ENCODE data around the gene MYH7.
"Not testable (repeated sequence)": the region's sequence is repeated elsewhere in the genome, so short reads cannot be mapped to it uniquely, and the experiment has no call there.

The MYH7 gene

GRCh38 chr14:23402296-23403138 is 32.9 kb downstream of the MYH7 start:
- Mint-ChIP-seq H3K9me3 (no peaks in the 10 kb centered on the region), H3K27ac (no peak overlapping the region), H3K4me1 (ENCODE audit: low read depth) (peaks cover 15% of the 10 kb centered on the region), H3K4me3 (no peak overlapping the region), H3K27me3 (no peaks in the 10 kb centered on the region), H3K36me3 (ENCODE audit: low read depth) (no peaks in the 10 kb centered on the region)
- intact Hi-C loops (cut with micrococcal nuclease) = no loop called here

GRCh38 chr14:23401291-23401690 is 34.2 kb downstream of the MYH7 start:
- Mint-ChIP-seq H3K9me3 (no peaks in the 10 kb centered on the region), H3K27ac (no peak overlapping the region), H3K4me1 (ENCODE audit: low read depth) (peaks cover 15% of the 10 kb centered on the region), H3K36me3 (ENCODE audit: low read depth) (no peaks in the 10 kb centered on the region), H3K27me3 (no peaks in the 10 kb centered on the region), H3K4me3 (no peak overlapping the region)
- intact Hi-C loops (cut with micrococcal nuclease) = no loop called here

GRCh38 chr14:23400496-23401149 is 34.8 kb downstream of the MYH7 start:
- intact Hi-C loops (cut with micrococcal nuclease); H3K36me3 Mint-ChIP-seq (ENCODE audit: low read depth); H3K27ac Mint-ChIP-seq; H3K27me3 Mint-ChIP-seq; H3K9me3 Mint-ChIP-seq; H3K4me3 Mint-ChIP-seq: not testable (repeated sequence)
- H3K4me1 Mint-ChIP-seq (ENCODE audit: low read depth) = peaks cover 15% of the 10 kb centered on the region

GRCh38 chr14:23399591-23399990 is 35.9 kb downstream of the MYH7 start:
- no peak overlapping the region for H3K27ac Mint-ChIP-seq
- intact Hi-C loops (cut with micrococcal nuclease) = no loop called here
- H3K9me3 Mint-ChIP-seq = no peaks in the 10 kb centered on the region
- H3K27me3 Mint-ChIP-seq = no peaks in the 10 kb centered on the region
- no peaks in the 10 kb centered on the region for H3K36me3 Mint-ChIP-seq (ENCODE audit: low read depth)
- H3K4me3 Mint-ChIP-seq = no peak overlapping the region
- peaks cover 15% of the 10 kb centered on the region for H3K4me1 Mint-ChIP-seq (ENCODE audit: low read depth)

- Mint-ChIP-seq H3K4me3 (no peak overlapping the region), H3K4me1 (ENCODE audit: low read depth) (peaks cover 15% of the 10 kb centered on the region), H3K27me3 (no peaks in the 10 kb centered on the region), H3K36me3 (ENCODE audit: low read depth) (no peaks in the 10 kb centered on the region), H3K9me3 (no peaks in the 10 kb centered on the region), H3K27ac (no peak overlapping the region)
- intact Hi-C loops (cut with micrococcal nuclease) = no loop called here
Observed at GRCh38 chr14:23399136-23399535, 36.3 kb downstream of the MYH7 start.

GRCh38 chr14:23398348-23398747 is 37.1 kb downstream of the MYH7 start:
- intact Hi-C loops (cut with micrococcal nuclease) = no loop called here
- Mint-ChIP-seq H3K27me3 (peaks cover 2% of the 10 kb centered on the region), H3K27ac (no peak overlapping the region), H3K4me1 (ENCODE audit: low read depth) (peaks cover 15% of the 10 kb centered on the region), H3K4me3 (no peak overlapping the region), H3K9me3 (no peaks in the 10 kb centered on the region), H3K36me3 (ENCODE audit: low read depth) (no peaks in the 10 kb centered on the region)

GRCh38 chr14:23396781-23397407 is 38.6 kb downstream of the MYH7 start:
- peaks cover 5% of the 10 kb centered on the region for H3K4me1 Mint-ChIP-seq (ENCODE audit: low read depth)

GRCh38 chr14:23396126-23396525 is 39.3 kb downstream of the MYH7 start:
- Mint-ChIP-seq H3K4me3 (no peak overlapping the region), H3K4me1 (ENCODE audit: low read depth) (no peaks in the 10 kb centered on the region), H3K36me3 (ENCODE audit: low read depth) (no peaks in the 10 kb centered on the region), H3K9me3 (no peaks in the 10 kb centered on the region), H3K27me3 (peaks cover 3% of the 10 kb centered on the region), H3K27ac (no peak overlapping the region)
- intact Hi-C loops (cut with micrococcal nuclease) = no loop called here

More at GRCh38 chr14:23396781-23397407, 38.6 kb downstream of the MYH7 start:
- peaks cover 3% of the 10 kb centered on the region for H3K27me3 Mint-ChIP-seq
- H3K4me3 Mint-ChIP-seq = no peak overlapping the region
- H3K27ac Mint-ChIP-seq = no peak overlapping the region
- no peaks in the 10 kb centered on the region for H3K9me3 Mint-ChIP-seq
- intact Hi-C loops (cut with micrococcal nuclease) = no loop called here
- no peaks in the 10 kb centered on the region for H3K36me3 Mint-ChIP-seq (ENCODE audit: low read depth)

GRCh38 chr14:23392613-23393012 is 42.8 kb downstream of the MYH7 start:
- Mint-ChIP-seq H3K27ac (no peak overlapping the region), H3K4me1 (ENCODE audit: low read depth) (no peaks in the 10 kb centered on the region), H3K4me3 (no peak overlapping the region), H3K36me3 (ENCODE audit: low read depth) (no peaks in the 10 kb centered on the region), H3K9me3 (no peaks in the 10 kb centered on the region), H3K27me3 (peaks cover 6% of the 10 kb centered on the region)
- intact Hi-C loops (cut with micrococcal nuclease) = no loop called here

GRCh38 chr14:23389871-23390270 is 45.6 kb downstream of the MYH7 start:
- H3K9me3 Mint-ChIP-seq; intact Hi-C loops (cut with micrococcal nuclease); H3K27me3 Mint-ChIP-seq; H3K27ac Mint-ChIP-seq; H3K4me3 Mint-ChIP-seq; H3K36me3 Mint-ChIP-seq (ENCODE audit: low read depth); H3K4me1 Mint-ChIP-seq (ENCODE audit: low read depth): not testable (repeated sequence)

- Mint-ChIP-seq H3K36me3 (ENCODE audit: low read depth) (no peaks in the 10 kb centered on the region), H3K4me1 (ENCODE audit: low read depth) (no peaks in the 10 kb centered on the region), H3K4me3 (no peak overlapping the region), H3K27me3 (peaks cover 6% of the 10 kb centered on the region), H3K27ac (no peak overlapping the region), H3K9me3 (no peaks in the 10 kb centered on the region)
- intact Hi-C loops (cut with micrococcal nuclease) = no loop called here
Observed at GRCh38 chr14:23389396-23389795, 46.1 kb downstream of the MYH7 start.

- Mint-ChIP-seq H3K27ac (no peak overlapping the region), H3K4me3 (no peak overlapping the region), H3K27me3 (peaks cover 6% of the 10 kb centered on the region), H3K9me3 (no peaks in the 10 kb centered on the region), H3K4me1 (ENCODE audit: low read depth) (no peaks in the 10 kb centered on the region), H3K36me3 (ENCODE audit: low read depth) (no peaks in the 10 kb centered on the region)
- intact Hi-C loops (cut with micrococcal nuclease) = no loop called here
Observed at GRCh38 chr14:23388996-23389395, 46.5 kb downstream of the MYH7 start.

- peaks cover 4% of the 10 kb centered on the region for H3K27me3 Mint-ChIP-seq
- no peak overlapping the region for H3K27ac Mint-ChIP-seq
- intact Hi-C loops (cut with micrococcal nuclease) = no loop called here
- no peaks in the 10 kb centered on the region for H3K9me3 Mint-ChIP-seq
- no peaks in the 10 kb centered on the region for H3K4me1 Mint-ChIP-seq (ENCODE audit: low read depth)
- no peak overlapping the region for H3K4me3 Mint-ChIP-seq
- no peaks in the 10 kb centered on the region for H3K36me3 Mint-ChIP-seq (ENCODE audit: low read depth)
Observed at GRCh38 chr14:23387916-23388882, 47.3 kb downstream of the MYH7 start.

Measured in dendritic cell treated with granulocyte-macrophage colony-stimulating factor and Interleukin-4, amounts not matched to agents 40 ng/mL and 50 ng/mL, for 4 days (primary cell).